ENCODE data around the gene CDC42EP3.

Gene CDC42EP3

DNA sequence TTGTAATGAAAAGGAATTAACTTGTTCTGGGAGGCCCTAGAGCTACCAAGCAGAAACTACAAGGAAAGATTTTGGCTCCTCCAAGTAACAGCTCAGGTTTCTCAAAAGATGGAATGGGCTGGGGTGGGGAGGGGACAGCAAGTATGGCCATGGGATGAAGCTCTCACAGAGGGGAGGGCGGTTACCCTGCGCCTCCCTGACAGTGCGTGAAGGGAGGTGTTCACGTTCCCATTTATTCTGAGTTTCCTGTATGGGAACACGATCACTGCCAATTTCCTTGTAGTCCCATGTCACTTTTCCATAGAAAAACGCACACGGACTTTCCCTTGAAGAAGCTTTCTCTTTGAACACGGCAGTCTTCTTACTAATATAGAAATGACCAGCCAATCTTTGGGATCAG, 17.0 kb downstream of the CDC42EP3 start:
- DNase-seq, result no peak

DNA sequence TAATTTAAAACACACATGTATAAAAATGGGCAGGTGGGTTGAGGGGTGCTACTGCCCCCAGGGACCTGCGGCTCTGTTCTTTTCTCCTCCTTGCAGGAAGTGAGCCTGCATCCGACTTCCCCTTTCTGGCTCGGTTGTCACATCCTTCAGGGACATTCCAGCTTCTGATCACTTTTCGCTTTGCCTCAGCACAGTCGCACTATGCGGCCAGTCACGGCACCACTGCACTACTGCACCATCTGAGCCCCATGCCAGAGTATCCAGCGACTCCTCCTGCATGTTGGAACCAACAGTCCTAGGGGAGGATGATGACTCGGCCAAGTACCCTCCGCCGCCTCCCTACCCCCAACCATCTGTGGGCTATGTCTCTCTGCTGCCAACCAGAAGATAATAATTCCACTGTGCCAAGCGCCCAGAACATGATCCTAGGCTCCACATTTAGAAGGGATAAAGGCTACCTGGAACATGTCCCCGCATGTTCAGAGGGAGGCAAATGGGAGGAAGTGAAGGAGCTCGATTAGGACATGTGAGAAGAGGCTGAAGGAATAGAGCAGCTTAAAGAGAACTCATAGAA, 17.6 kb downstream of the CDC42EP3 start:
- no peak for DNase-seq

DNA sequence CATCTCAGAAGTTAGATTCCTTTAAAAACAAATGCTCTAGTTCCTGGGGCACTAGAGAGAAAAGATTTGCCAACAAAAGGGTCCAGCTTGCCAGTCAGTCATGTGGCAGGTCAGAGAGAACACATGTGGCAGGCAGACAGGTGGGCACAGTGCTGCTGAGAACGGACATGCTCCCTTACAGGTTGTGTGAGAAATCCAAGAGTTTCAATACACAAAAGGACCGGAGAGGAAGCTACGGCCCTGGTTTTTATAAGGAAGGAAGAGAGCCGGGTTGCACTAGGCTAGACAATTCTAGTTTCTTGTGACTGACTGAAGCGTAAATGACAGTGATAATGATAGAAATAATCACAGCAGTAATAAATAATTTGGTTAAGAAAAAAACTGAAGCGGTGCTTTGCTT, 18.3 kb downstream of the CDC42EP3 start:
- DNase-seq, result no peak

DNA sequence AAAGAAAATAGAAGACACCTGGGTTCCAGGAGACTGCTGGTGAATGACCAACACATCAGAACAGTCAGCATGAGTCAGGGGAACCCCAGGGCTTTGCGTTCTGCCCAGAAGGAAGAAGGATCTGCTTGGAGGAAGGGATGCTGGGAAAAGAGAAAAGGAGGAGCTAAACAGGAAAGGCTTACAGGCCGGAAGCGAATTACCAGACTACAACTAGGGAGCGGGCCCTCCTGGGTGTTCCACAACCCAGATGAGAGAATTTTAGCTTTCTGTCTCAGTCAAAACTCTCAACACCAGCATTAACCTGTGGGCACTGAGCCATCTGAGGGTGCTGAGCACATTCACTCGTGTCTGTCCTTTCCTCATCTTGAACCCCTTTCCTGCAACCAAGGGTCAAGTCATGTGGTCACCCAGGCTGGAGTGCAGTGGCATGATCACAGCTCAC, 19.2 kb downstream of the CDC42EP3 start:
- DNase-seq, result no peak

DNA sequence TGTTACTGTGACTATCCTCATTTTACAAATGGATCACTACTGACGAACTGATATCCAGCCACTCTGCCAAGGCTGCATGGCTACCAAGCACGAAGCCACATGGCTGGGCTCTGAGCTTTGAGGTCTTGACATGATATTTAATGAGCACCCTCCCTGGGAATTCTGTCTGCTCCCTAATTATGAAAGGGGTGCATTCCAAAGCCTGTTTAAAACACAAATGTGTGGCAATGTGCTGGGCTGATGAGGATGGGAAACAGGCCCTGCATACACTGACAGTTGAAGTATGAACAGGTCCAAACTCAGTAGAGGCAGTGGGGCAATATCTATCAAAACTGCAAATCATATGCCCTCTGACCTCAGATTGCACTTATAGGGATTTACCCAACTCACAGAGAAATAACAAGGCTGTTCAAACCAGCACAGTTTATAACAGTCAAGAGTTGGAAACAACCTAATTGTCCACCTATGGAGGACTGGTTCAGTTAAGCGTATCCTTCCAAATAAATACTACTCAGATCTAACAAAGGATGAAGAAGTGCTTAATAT, 20.8 kb downstream of the CDC42EP3 start:
- no peak for DNase-seq

DNA sequence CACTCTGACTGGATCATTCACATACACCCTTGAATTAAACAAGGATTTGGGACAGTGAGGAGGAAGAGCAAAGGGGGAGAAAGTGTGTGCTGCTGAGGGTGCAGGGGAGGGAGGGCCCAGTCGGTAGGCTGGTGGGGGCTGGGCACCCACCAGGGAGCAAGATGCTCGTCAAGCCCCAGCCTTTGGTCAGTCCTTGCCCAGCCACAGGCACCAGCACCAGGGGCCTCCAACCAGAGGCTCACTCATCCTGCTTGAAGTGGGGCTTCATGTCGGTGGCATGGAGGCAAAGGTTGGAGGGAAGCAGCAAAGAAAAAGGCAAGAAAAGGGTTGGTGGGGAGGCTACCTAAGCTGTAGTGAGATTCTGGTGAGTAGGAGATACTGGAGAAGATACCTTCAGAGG, 21.9 kb downstream of the CDC42EP3 start:
- no peak for DNase-seq

DNA sequence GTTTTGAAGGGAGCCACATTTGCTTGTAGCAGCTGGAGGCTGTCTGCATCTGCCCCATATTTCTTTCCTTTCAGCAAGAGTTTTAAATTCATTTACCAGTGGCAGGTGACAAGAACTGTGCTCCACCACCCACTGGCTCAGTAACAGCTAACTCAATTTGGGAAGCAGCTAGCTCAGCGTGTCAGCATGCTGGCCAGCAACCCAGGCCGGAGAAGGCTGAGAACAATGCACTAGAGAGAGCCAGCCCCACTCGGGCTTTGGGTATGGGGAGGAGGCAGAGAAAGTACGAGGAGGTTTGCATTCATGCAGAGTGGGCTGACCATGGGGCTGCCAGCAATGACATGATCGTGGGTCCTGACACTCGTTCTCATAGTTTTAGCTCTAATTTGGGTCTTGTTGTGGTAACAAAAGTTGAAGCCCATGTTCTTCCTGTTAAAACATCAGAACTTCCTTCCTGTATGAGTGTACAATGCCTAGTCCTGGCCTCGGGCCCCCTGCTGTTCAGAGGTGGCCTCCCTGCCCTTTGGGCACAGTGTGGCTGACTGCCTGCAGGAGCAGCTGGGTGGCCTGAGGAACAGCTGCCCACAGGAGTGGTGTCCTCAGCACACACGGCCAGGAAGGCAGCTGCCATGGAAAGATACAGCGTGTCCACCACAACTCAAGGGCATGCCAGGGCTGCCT, 23.0 kb downstream of the CDC42EP3 start:
- DNase-seq, result no peak

DNA sequence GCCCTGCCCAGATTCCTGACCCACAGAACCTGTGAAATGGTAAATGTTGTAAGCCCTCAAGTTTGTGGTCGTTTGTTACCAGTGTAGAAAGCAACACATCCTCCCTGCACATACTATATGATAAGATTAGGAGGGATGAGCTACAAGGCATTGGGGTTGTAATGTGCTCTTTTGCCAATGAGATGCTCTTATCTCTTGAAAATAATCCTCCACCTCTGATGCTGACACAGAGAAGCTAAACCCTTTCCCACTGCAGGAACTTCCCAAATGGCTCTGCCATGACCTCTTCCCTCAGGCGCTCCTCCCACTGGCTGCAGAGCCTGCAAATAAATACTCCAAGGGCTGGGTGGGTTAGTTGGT, 23.5 kb downstream of the CDC42EP3 start:
- DNase-seq, result no peak

DNA sequence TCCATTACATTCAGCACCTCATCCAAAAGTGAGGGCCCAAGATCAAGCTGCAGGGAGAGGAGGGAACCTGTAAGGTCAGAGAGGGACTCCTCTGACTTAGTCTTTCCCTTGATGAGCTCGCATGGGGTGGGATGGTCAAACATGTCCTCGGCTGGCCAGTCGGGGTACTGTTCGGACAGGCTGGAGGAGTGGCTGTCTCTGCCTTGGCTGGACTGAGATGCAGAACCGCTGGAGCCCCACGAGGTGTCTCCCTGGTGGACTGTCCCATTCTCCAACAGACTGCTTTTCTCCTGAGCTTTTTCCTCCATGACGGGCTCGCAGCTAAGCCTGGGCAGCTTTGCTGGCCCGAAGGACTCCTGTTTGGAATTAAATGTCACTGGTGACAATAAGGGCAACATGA, 25.6 kb downstream of the CDC42EP3 start:
- DNase-seq, result no peak

DNA sequence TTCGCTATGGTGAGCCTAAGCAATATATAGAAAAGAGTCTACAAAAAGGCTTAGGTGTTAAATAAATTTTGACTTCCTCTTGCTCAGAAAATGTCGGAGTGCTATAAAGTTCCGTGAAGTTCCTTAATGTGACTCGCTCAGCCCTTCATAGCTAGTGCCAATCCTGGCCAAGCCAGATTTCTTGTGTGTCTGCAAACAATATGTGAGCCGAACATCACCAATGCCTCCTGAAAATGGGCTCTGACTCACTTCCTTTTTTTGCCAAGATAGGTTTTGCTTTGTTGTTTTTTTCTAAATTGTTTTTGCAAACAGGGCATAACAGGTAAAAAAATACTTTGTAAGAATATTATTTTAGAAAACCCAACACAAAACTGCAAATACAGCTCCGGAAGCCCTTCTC, 26.1 kb downstream of the CDC42EP3 start:
- DNase-seq, result no peak

DNA sequence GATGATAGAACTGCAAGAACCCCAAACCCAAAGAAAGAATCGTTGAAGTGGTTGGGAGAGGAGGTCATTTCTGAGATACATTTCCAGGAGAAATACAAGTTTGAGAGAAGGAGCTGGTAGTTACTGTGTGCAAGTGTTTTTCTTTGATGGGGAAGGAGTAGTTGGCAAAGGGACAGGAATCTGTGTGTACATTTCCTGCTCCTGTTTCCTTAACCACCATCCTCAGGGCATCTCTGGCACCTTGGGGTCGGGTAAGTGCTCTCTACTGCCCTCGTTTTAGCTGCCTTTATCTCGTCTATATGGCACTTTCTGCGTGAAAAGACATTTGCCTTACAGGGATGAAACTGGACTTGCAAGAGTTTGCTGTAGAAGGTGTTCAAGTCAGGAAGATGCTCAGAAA, 27.3 kb downstream of the CDC42EP3 start:
- no peak for DNase-seq

DNA sequence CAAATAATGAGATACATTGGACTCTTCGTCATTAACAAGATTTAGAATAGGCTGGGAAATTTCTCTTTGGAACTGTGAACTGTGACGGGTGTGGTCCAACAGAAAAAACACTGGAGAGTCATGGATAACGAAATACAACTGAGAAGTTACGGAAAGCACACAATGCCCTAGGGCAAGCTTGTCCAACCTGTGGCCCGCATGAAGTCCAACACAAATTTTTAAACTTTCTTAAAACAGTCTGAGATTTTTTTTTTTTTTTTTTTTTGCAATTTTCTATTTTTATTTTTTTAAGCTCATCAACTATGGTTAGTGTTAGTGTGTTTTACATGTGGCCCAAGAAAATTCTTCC, 27.7 kb downstream of the CDC42EP3 start:
- no peak for DNase-seq

DNA sequence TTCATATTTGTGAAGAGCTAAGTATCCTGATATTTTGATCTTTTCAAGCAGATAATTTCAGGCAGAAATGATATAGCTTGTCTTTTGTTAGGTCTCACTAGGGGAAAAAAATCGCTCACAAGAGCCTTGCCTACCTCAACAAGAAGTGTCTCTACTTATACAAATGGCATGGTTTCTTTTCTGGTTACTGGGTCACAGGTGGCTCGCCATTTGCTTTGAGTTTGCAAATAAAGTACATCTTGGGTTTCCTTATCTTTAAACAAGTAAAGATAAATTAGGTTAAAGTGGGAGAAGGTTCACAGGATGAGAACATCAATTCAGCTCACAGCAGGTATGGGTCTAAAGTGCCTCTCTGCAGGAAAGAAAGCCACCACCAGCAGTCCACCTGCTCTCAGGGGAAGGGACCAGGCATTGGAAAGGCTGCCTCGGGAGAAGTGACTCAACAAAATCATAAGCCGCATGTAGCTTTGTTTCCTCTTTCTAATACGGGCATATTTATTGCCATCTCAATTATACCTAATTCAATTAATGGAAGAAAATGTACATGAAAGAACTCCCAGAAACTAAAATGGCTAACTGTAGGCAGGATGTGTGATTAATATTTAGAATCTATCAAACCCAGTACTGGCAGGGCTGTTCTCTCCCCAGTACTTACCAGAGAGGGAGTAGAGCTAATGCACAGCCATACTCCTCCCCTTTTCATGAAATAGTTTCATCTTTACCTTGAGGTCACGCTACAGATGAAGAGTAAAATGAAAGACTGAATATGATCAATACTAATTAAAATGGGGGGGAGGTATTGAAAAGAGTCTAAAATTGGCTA, 28.3 kb downstream of the CDC42EP3 start:
- DNase-seq, result peak in 1 of 2 experiments; percentile 2

DNA sequence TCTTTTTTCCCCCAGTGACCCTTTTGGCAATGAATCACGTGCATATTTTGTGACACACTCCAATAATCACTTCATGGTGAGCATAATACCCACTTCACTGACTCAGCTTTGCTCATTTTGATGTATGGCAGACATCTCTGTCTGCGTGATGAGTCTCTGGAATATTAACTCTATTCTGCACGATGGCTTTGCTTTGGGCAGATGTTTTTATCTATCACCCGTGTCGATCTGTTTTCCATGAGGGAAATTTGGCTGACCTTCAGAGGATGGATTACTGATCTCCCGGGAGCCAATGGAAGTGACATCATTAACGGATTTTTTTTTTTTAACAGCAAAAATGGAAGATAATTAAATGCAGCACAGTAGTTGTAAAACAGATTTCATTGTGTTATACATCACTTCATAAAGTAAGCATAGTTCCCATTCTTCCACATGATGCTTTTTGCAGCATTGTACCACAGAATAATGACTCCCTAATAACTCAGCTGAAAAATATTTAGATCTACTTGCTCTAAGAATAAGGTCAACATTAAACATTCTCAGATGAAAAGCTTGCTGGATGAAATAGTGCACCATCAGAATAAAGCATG, 29.8 kb downstream of the CDC42EP3 start:
- no peak for DNase-seq

DNA sequence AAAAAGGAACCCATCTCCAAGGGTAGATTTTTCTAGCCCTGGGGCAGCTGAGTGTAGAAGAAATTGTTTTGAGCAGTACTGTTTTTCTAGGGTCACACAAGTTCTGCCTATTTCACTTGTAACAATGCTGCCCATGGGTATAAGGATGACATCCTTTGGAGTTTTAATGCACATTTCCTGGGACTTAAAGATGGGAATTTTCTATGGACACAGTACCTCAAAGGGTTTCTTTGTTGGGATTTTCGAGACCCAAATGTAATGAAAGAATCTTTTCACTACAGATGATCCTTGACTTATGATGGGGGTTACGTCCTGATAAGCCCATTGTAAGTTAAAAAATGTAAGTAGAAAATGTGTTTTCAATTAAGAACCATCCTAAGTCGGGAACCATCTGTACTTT, 31.8 kb downstream of the CDC42EP3 start:
- no peak for DNase-seq

DNA sequence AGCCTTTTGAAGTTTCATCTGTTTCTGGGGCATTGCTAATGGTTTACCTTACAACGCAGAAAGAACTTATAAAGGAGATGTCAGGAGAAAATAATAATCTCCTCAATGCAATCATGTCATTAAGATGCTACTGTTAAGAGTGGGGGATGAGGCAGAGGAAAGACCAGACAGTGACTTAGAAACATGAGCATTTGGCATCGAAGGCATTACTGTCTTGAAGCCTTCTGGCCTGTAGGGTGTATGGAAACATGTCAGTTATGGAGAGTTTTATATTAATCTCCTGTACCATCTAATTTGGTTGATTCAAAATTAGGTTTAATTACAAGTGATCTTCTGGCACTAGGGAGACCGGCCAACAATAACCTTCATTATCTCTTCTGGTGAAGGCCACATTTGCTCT, 32.5 kb downstream of the CDC42EP3 start:
- DNase-seq, result no peak

DNA sequence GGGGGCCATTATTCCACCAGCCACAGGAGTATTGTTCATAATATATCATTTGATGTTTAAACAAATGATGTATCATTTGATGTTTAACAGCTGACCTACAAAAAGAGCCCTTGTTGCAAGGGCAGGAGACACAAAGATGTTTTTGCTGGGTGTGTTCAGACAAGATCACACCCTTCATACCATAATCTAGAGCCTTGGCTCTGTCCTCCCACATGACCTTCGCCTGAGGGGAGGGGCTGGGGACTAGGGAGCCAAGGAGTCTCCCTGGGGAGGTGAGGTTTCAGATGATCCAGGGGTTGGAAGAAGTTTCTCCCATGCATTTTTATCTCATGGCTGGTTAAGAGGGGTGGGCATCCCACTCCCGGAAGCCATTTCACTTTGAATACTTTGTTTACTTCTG, 33.5 kb downstream of the CDC42EP3 start:
- DNase-seq, result no peak

DNA sequence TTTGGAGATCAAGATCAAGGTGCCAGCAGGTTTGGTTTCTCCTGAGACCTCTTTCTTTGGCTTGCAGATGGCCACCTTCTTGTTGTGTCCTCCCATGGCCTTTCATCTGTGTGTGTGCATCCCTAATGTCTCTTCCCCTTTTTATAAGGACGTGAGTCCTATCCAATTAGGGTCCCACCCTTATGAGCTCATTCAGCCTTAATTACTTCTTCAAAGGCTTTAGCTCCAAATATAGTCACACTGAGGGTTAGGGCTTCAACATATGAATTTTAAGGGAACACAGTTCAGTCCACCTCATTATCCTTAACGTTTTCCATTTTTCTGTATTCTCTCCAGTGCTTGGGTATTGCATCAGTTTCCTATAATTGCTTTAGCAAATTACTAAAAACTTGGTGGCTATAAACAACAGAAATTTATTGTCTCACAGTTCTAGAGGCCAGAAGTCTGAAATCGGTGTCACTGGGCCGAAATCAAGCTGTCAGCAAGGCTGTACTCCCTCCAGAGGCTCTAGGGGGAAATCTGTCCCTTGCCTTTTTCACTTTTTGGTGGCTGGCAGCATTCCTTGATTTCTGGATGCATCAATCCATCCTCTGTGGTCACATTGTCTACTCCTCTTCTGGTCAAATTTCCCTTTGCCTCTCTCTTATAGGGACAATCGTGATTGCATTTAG, 34.1 kb downstream of the CDC42EP3 start:
- DNase-seq, result no peak

DNA sequence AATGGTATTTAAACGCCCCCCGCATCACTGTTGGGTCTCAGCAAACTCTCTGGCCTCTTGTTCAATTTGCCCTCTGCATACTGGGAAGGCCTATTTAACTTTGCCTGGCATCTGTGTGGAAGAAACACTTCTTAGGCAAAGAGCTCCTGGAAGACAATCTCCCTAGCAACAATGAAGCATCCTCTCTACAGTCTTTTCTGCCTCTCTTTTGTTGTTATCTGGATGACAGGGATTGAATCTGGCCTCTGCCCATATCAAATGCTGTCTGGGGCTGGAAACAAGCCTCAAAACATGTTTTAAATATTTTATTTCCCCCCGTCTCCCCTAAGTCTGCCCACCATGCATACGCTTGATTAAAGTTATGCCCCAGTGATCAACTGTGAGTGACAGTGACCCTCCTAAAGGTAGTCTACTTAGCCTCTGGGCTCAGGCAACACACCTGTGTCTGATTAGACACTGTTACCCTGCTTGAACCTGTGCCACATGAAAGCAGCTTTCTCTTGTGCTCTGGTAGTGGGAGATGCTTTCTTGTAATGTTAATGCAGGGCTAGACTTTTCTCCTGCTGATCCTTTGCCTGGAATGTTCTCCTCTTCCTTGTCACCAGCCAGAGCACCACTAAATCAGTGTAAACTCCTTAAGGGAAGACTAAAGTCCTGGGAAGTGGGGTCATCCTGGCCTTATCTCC, 34.9 kb downstream of the CDC42EP3 start:
- DNase-seq, result no peak

DNA sequence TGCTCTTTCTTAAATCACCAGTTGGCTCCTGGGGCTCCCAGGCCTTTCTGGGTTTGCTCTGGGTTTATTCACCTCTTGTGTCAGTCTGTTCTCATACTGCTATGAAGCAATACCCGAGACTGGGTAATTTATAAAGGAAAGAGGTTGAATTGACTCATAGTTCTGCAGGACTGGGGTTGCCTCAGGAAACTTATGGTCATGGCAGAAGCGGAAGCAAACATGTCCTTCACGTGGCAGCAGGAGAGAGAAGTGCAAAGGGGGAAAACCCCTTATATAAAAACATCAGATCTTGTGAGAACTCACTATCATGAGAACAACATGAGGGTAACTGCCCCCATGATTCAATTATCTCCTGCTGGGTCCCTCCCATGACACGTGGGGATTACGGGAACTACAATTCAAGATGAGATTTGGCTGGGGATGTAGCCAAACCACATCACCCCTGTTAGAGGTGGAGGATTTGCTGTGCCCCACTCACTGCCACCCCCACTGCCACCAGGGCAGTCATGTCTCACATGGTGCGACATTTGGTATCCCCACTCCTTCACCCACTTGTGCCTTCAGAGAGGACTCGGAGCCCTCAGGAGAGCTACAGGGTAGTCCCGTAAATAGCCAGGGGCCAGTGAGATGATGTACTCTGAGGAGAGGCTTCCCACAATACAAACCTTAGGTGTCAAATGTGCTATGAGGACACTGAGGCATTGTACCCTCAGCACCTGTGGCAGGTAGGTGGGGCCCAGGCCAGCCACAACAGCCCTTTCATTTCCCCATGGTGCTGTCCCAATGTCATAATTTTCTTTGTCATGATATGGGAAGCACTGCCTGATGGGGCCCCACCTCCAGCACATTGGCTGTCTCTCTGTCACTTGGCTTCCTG, 35.7 kb downstream of the CDC42EP3 start:
- no peak for DNase-seq

DNA sequence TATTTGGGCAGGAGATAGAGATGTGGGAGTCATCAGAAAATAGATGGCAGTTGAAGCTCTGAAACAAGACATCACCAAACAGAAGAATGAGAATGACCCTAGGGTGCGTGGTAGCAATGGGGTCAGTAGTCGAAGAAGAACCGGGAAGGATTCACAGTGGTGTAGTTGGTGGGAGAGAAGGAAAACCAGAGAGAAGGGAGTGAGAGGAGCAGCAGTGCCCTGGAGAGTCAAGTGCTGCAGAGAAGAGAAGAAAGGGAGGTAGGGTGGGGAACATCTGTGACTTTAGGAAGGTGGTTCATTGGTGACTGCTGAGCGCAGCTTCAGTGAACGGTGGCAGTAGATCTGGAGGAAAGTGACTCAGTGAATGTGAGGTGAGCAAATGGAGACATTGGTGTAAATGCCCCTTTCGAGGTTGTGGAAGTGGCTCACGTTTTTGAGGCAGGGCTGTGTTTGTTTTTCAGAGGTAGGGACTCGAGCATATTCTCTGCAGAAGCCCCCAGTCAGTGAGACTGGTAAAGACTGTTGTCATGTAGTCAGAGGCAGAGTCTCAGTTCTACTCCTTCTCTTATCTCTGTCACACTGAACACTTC, 36.4 kb downstream of the CDC42EP3 start:
- DNase-seq, result no peak
